ENCODE results near the gene FNBP1L. TPM values are rescaled to one million over a fixed set of nuclear protein-coding genes. Genes with fewer than 3 reads are reported as not detected.
A peak's percentile ranks its signal among the peaks of the same experiment; 100 is the strongest.

The FNBP1L gene
- total and polyA plus RNA-seq, 2 experiments from 2014 or later: 56.3 to 132 TPM

DNA sequence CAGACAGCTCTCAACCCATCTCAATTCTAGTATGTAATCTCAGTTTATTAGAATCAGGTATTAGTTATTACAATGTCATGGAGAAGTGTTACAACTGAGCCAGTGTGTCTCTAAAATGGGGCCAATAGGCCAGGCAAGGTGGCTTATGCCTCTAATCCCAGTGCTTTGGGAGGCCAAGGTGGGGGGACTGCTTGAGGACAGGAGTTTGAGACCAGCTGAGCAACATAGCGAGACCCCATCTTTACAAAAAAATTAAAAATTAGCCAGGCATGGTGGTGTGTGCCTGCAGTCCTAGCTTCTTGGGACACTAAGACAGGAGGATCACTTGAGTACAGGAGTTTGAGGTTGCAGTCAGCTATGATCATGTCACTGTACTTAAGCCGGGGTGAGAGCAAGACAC, 128.8 kb downstream of the FNBP1L start (continued):
- TF ChIP-seq, protein P1, sequence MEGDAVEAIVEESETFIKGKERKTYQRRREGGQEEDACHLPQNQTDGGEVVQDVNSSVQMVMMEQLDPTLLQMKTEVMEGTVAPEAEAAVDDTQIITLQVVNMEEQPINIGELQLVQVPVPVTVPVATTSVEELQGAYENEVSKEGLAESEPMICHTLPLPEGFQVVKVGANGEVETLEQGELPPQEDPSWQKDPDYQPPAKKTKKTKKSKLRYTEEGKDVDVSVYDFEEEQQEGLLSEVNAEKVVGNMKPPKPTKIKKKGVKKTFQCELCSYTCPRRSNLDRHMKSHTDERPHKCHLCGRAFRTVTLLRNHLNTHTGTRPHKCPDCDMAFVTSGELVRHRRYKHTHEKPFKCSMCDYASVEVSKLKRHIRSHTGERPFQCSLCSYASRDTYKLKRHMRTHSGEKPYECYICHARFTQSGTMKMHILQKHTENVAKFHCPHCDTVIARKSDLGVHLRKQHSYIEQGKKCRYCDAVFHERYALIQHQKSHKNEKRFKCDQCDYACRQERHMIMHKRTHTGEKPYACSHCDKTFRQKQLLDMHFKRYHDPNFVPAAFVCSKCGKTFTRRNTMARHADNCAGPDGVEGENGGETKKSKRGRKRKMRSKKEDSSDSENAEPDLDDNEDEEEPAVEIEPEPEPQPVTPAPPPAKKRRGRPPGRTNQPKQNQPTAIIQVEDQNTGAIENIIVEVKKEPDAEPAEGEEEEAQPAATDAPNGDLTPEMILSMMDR (conservative IDR thresholded peaks at IDR 0.05; ENCODE audit: low read depth in 2 of 2): no peak
- TF ChIP-seq ZNF114 (CRISPR knock-in tag; IDR thresholded peaks at IDR 0.05): no peak

DNA sequence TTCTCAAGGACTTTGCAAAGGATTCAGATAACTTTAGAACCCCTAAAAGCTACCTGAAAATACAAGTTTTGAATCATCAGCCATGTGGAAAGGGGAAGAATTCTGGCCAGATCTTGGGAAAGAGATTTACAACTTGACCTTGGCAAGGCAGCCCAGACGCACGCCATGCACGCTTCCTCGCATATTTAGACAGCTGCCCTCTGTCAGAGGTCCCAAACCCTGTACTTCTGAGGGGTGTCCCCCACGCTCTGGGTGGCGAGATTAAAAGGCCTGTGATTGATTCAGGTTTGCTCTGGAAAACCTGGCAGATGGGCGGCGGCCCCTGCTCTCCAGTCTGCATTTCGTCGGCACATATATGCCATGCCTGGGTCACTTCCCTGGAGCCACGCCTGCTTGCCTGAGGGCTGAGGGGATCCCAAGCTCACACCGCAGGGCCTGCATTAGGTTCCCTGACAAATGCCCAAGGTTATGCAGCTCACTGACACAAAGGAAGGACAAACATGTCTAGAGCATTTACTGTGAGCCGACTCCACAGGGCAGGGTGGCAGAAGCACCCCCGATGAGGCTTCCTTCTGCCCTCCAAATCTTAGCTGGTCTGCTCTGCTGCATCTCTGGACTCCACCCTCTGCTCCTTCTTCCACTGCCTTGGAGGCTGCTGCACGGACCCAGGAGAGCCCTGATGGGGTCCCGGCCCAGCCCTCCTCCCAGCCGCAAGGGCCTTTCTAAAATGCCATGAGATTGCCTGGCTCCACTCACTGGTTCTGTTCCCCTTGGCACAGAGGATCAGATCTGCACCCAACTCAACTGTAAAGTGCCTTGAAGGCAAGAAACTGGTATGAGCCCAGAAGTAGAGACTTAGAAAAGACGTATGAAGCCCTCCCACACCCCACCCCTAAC, 129.9 kb downstream of the FNBP1L start:
- TF ChIP-seq EZH2phosphoT487 (IDR thresholded peaks at IDR 0.05; ENCODE audit: unreplicated experiment): no peak
- no peak for TF ChIP-seq EZH2 (IDR thresholded peaks at IDR 0.05; ENCODE audit: low read depth, unreplicated experiment)
- H3K4me1 ChIP-seq (ENCODE audit: insufficient read depth): peaks cover 6% of the 10 kb centered on the region
- H3K4me2 ChIP-seq: no peak overlapping the region
- Mint-ChIP-seq H3K4me1 (peaks cover 6% of the 10 kb centered on the region), H3K27me3 (ENCODE audit: insufficient read depth, low read depth, poor library complexity) (peaks cover 4% of the 10 kb centered on the region), H3K9me3 (no peaks in the 10 kb centered on the region), H3K36me3 (ENCODE audit: low read depth) (peaks cover 3% of the 10 kb centered on the region; the same call in 2 of the 3 replicates), H3K4me3 (no peak overlapping the region), H3K27ac (no peak overlapping the region)
- no peaks in the 10 kb centered on the region for H3K27me3 ChIP-seq (ENCODE audit: insufficient read depth)
- no peaks in the 10 kb centered on the region for H3K9me2 ChIP-seq (ENCODE audit: insufficient read depth)
- ATAC-seq (peak; percentile 6; the same call in 1 of the 3 replicates), DNase-seq (ENCODE audit: low spot score) (no peak)
- H3K4me3 ChIP-seq: no peak overlapping the region
- H4K20me1 ChIP-seq (replicated peaks; ENCODE audit: insufficient read depth): 0 out of 2 replicates have a peak, but pooled peaks cover 5% of the 10 kb centered on the region
- H3K36me3 ChIP-seq (ENCODE audit: insufficient read depth): 0 out of 2 replicates have a peak, but pooled peaks cover 7% of the 10 kb centered on the region
- H3K27ac ChIP-seq (ENCODE audit: low read depth): no peak overlapping the region
- H3F3A ChIP-seq (replicated peaks; ENCODE audit: low read depth): no peaks in the 10 kb centered on the region
- no peak overlapping the region for H2AFZ ChIP-seq
- no peaks in the 10 kb centered on the region for H3K79me2 ChIP-seq (replicated peaks; ENCODE audit: insufficient read depth)

DNA sequence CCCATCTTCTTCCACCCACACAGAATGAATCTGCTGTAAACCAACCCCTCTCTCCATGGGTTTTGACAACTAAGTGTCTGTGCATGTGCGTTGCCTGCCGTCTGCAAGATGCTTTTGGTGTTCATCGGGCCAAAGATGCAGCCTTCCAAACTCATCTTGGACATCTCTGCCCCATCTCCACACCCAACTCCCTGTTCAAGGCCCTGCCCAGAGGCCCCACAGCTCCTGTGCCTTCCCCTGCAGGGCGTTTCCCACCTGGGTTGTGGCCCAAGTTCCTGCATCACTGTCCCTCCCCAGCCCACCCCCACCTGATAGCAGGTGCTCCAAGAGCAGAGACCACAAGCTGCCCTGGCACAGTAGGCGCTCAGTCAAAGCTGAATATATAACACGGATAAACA, 130.5 kb downstream of the FNBP1L start:
- Histone ChIP-seq H3K4me3 (no peak overlapping the region), H3K9me2 (ENCODE audit: insufficient read depth) (no peaks in the 10 kb centered on the region), H3F3A (replicated peaks; ENCODE audit: low read depth) (no peaks in the 10 kb centered on the region), H3K4me2 (no peak overlapping the region), H2AFZ (no peak overlapping the region), H3K27ac (ENCODE audit: low read depth) (no peak overlapping the region), H3K27me3 (ENCODE audit: insufficient read depth) (no peaks in the 10 kb centered on the region), H3K4me1 (ENCODE audit: insufficient read depth) (peaks cover 5% of the 10 kb centered on the region), H4K20me1 (replicated peaks; ENCODE audit: insufficient read depth) (0 out of 2 replicates have a peak, but pooled peaks cover 5% of the 10 kb centered on the region), H3K36me3 (ENCODE audit: insufficient read depth) (0 out of 2 replicates have a peak, but pooled peaks cover 7% of the 10 kb centered on the region), H3K79me2 (replicated peaks; ENCODE audit: insufficient read depth) (no peaks in the 10 kb centered on the region)
- H3K4me1 Mint-ChIP-seq: peaks cover 4% of the 10 kb centered on the region; the same call in 2 of the 3 replicates
- no peaks in the 10 kb centered on the region for H3K9me3 Mint-ChIP-seq
- DNase-seq (ENCODE audit: low spot score) (no peak), ATAC-seq (no peak)
- H3K36me3 Mint-ChIP-seq (ENCODE audit: low read depth): peaks cover 6% of the 10 kb centered on the region
- H3K27me3 Mint-ChIP-seq (ENCODE audit: insufficient read depth, low read depth, poor library complexity): peaks cover 4% of the 10 kb centered on the region
- no peak overlapping the region for H3K27ac Mint-ChIP-seq
- H3K4me3 Mint-ChIP-seq: no peak overlapping the region
- TF ChIP-seq, protein P2, sequence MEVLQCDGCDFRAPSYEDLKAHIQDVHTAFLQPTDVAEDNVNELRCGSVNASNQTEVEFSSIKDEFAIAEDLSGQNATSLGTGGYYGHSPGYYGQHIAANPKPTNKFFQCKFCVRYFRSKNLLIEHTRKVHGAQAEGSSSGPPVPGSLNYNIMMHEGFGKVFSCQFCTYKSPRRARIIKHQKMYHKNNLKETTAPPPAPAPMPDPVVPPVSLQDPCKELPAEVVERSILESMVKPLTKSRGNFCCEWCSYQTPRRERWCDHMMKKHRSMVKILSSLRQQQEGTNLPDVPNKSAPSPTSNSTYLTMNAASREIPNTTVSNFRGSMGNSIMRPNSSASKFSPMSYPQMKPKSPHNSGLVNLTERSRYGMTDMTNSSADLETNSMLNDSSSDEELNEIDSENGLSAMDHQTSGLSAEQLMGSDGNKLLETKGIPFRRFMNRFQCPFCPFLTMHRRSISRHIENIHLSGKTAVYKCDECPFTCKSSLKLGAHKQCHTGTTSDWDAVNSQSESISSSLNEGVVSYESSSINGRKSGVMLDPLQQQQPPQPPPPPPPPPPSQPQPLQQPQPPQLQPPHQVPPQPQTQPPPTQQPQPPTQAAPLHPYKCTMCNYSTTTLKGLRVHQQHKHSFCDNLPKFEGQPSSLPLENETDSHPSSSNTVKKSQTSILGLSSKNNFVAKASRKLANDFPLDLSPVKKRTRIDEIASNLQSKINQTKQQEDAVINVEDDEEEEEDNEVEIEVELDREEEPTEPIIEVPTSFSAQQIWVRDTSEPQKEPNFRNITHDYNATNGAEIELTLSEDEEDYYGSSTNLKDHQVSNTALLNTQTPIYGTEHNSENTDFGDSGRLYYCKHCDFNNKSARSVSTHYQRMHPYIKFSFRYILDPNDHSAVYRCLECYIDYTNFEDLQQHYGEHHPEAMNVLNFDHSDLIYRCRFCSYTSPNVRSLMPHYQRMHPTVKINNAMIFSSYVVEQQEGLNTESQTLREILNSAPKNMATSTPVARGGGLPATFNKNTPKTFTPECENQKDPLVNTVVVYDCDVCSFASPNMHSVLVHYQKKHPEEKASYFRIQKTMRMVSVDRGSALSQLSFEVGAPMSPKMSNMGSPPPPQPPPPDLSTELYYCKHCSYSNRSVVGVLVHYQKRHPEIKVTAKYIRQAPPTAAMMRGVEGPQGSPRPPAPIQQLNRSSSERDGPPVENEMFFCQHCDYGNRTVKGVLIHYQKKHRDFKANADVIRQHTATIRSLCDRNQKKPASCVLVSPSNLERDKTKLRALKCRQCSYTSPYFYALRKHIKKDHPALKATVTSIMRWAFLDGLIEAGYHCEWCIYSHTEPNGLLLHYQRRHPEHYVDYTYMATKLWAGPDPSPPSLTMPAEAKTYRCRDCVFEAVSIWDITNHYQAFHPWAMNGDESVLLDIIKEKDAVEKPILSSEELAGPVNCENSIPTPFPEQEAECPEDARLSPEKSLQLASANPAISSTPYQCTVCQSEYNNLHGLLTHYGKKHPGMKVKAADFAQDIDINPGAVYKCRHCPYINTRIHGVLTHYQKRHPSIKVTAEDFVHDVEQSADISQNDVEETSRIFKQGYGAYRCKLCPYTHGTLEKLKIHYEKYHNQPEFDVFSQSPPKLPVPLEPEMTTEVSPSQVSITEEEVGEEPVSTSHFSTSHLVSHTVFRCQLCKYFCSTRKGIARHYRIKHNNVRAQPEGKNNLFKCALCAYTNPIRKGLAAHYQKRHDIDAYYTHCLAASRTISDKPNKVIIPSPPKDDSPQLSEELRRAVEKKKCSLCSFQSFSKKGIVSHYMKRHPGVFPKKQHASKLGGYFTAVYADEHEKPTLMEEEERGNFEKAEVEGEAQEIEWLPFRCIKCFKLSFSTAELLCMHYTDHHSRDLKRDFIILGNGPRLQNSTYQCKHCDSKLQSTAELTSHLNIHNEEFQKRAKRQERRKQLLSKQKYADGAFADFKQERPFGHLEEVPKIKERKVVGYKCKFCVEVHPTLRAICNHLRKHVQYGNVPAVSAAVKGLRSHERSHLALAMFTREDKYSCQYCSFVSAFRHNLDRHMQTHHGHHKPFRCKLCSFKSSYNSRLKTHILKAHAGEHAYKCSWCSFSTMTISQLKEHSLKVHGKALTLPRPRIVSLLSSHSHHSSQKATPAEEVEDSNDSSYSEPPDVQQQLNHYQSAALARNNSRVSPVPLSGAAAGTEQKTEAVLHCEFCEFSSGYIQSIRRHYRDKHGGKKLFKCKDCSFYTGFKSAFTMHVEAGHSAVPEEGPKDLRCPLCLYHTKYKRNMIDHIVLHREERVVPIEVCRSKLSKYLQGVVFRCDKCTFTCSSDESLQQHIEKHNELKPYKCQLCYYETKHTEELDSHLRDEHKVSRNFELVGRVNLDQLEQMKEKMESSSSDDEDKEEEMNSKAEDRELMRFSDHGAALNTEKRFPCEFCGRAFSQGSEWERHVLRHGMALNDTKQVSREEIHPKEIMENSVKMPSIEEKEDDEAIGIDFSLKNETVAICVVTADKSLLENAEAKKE (CRISPR knock-in tag; IDR thresholded peaks at IDR 0.05): no peak
- no peak for TF ChIP-seq EZH2phosphoT487 (IDR thresholded peaks at IDR 0.05; ENCODE audit: unreplicated experiment)
- TF ChIP-seq NANOG (IDR thresholded peaks at IDR 0.05; ENCODE audit: borderline replicate concordance): no peak
